ENCODE measurements around the gene LETM1.

DNA sequence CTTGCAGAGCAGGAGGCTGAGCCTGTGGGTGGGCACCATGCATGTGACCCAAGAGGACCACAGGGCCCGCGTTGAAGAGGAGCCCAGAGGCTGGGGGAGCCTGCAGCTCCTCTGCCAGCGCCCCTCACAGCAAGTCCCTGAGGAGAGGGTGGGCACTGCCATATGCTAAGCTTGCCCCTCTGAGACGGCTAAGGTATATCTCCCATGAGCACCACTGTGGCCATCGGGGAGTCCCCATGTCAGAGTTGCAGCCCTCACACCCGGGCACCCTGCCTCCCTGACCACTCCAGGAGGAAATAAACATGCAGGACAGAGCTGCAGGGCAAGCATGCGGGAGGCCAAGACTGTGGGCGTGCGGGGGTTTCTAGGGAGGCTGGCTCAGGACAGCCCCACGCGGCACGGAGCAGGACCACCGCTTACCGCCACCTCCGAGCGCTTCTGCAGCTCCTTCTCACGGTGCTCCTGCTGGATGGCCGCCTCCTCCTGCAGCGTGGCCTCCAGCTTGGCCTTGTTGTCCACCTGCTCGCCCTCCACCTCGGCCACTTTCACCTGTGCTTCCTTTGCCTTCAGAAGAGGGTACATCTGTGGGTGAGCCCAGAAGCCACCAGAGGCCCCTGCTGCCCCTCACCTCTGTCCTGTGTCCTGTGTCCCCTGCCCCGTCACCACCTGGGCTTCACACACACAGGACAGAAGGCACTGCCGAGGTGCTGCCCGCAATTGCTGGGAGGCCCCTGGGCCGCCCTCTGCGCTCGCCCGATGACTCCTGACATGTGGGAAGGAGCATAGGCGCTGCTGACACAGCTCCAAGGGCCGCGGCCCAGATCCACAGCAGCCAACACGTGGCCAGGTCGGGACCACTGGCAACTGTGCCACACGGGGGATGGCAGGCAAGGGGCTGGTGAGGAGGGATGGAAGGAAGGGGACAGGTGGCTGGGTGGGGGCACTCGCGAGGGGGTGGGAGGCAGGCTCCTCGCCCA lies 33.1 kb downstream of the LETM1 start:
- TF ChIP-seq, protein P1, sequence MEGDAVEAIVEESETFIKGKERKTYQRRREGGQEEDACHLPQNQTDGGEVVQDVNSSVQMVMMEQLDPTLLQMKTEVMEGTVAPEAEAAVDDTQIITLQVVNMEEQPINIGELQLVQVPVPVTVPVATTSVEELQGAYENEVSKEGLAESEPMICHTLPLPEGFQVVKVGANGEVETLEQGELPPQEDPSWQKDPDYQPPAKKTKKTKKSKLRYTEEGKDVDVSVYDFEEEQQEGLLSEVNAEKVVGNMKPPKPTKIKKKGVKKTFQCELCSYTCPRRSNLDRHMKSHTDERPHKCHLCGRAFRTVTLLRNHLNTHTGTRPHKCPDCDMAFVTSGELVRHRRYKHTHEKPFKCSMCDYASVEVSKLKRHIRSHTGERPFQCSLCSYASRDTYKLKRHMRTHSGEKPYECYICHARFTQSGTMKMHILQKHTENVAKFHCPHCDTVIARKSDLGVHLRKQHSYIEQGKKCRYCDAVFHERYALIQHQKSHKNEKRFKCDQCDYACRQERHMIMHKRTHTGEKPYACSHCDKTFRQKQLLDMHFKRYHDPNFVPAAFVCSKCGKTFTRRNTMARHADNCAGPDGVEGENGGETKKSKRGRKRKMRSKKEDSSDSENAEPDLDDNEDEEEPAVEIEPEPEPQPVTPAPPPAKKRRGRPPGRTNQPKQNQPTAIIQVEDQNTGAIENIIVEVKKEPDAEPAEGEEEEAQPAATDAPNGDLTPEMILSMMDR (CRISPR knock-in tag; IDR thresholded peaks at IDR 0.05), result no peak
- no peak for TF ChIP-seq NCOA5 (CRISPR knock-in tag; IDR thresholded peaks at IDR 0.05)
- TF ChIP-seq PAX8 (CRISPR knock-in tag; IDR thresholded peaks at IDR 0.05; ENCODE audit: borderline replicate concordance), result no peak
